HCT116 (cell line): Measurements from ENCODE around the gene FASLG. TPM values are rescaled to one million over a fixed set of nuclear protein-coding genes. Genes with fewer than 3 reads are reported as not detected.
"Not testable (repeated sequence)": the region's sequence is repeated elsewhere in the genome, so short reads cannot be mapped to it uniquely, and the experiment has no call there.

Source experiments
- ATAC-seq: fragments of 200-7000 bp; cut with Tn5 transposase; 2 replicates; pipeline ENCODE4 v1.9.1; 2020; ENCODE audit warnings: mild to moderate bottlenecking, moderate library complexity
- BruUV-seq: library from RNA; stranded (reverse); fragments of 400-500 nt; replicated peaks from 2 replicates; lab custom pipeline; 2021; lab: Mats Ljungman, UMichigan
- CTCF ChIA-PET: fragments of 300-600 bp; sonication (Branson Sonifier 250); formaldehyde crosslinking; loops from one replicate; lab custom pipeline; 2021; ENCODE audit warnings: antibody characterized with exemption; lab: Charles Lee
- POLR2A ChIA-PET: fragments of 300-600, 350-600 bp; sonication (Branson Sonifier 250); formaldehyde crosslinking; loops from one replicate; lab custom pipeline; 2021; ENCODE audit warnings: antibody characterized with exemption; lab: Charles Lee
- RAD21 ChIA-PET, 2 experiments: fragments of 300-600 bp; sonication (Branson Sonifier 250); formaldehyde crosslinking; loops; one replicate each; lab custom pipeline; 2023; ENCODE audit warnings: low total read pairs in 2 of 2; ENCODE audit not compliant: uncharacterized antibody in 2 of 2, unreplicated experiment in 2 of 2, low non-redundant PET in 1 of 2; lab: Charles Lee
- DNase-seq: peaks from one replicate; pipeline ENCODE4 v3.0.0-alpha.2; 2010; ENCODE audit warnings: low read depth, low spot score
- H2AFZ ChIP-seq: fragments of 200-600 bp; shearing (Covaris generic), sonication (generic); 2 replicates; pipeline ENCODE4 v1.6.1; 2017; ENCODE audit warnings: low read depth, mixed run types, mixed read lengths, antibody characterized with exemption, low read length; ENCODE audit not compliant: poor library complexity, severe bottlenecking
- H3K27ac ChIP-seq: 2 replicates; pipeline ENCODE4 v1.5.1; 2012; ENCODE audit warnings: low read depth, low read length
- H3K27me3 ChIP-seq: fragments of 200-600 bp; sonication (generic); 2 replicates; pipeline ENCODE4 v1.6.1; 2016; ENCODE audit warnings: mixed run types, low read length, mixed read lengths; ENCODE audit not compliant: insufficient read depth
- H3K36me3 ChIP-seq, 2 experiments: fragments of 200-500 bp in 1 of 2; fragments of 200-600 bp in 1 of 2; sonication (Bioruptor generic) in 1 of 2; sonication (generic) in 1 of 2; 2 replicates each; pipeline versions ENCODE4 v1.5.1 to v1.6.1; 2014 to 2016; ENCODE audit warnings: low read length in 2 of 2, inconsistent platforms in 1 of 2, mixed read lengths in 1 of 2, mixed run types in 1 of 2; ENCODE audit not compliant: insufficient read depth in 2 of 2, control insufficient read depth in 1 of 2
- H3K4me1 ChIP-seq, 2 experiments: fragments of 200-600 bp in 1 of 2; sonication (generic) in 1 of 2; 2 replicates each; pipeline versions ENCODE4 v1.5.1 to v1.6.1; 2012 to 2017; ENCODE audit warnings: low read length in 2 of 2, inconsistent platforms in 1 of 2, mild to moderate bottlenecking in 1 of 2, mixed read lengths in 1 of 2, mixed run types in 1 of 2, moderate library complexity in 1 of 2; ENCODE audit not compliant: insufficient read depth in 2 of 2, control insufficient read depth in 1 of 2
- H3K4me2 ChIP-seq: fragments of 200-600 bp; sonication (generic); 2 replicates; pipeline ENCODE4 v1.6.1; 2017; ENCODE audit warnings: mixed run types, low read length, mixed read lengths
- H3K4me3 ChIP-seq, 2 experiments: fragments of 200-600 bp in 1 of 2; sonication (generic) in 1 of 2; replicated peaks in 1 of 2; 2 replicates each; pipeline ENCODE4 v1.5.1; 2011 to 2016; ENCODE audit warnings: low read length in 2 of 2, control low read depth in 1 of 2, low read depth in 1 of 2, mild to moderate bottlenecking in 1 of 2, mixed read lengths in 1 of 2, mixed run types in 1 of 2
- H3K79me2 ChIP-seq: fragments of 200-600 bp; sonication (generic); 2 replicates; pipeline ENCODE4 v1.6.1; 2017; ENCODE audit warnings: mild to moderate bottlenecking, mixed run types, low read length, moderate library complexity, mixed read lengths; ENCODE audit not compliant: insufficient read depth
- H3K9ac ChIP-seq: fragments of 200-600 bp; sonication (generic); 2 replicates; pipeline ENCODE4 v1.6.1; 2016; ENCODE audit warnings: low read length, mixed read lengths
- H3K9me2 ChIP-seq: fragments of 200-600 bp; sonication (generic), shearing (Covaris generic); 2 replicates; pipeline ENCODE4 v1.6.1; 2017; ENCODE audit warnings: mixed run types, mild to moderate bottlenecking, moderate library complexity; ENCODE audit not compliant: insufficient read depth
- H3K9me3 ChIP-seq, 2 experiments: fragments of 200-500 bp in 1 of 2; fragments of 200-600 bp in 1 of 2; sonication (Bioruptor generic) in 1 of 2; sonication (generic) in 1 of 2; 2 replicates each; pipeline ENCODE4 v1.6.1; 2014 to 2017; ENCODE audit warnings: low read length in 2 of 2, mixed read lengths in 2 of 2, inconsistent platforms in 1 of 2, low read depth in 1 of 2, mild to moderate bottlenecking in 1 of 2, mixed run types in 1 of 2, moderate library complexity in 1 of 2; ENCODE audit not compliant: control insufficient read depth in 1 of 2, insufficient read depth in 1 of 2
- H4K20me1 ChIP-seq: fragments of 200-600 bp; sonication (generic), shearing (Covaris generic); 2 replicates; pipeline ENCODE4 v1.6.1; 2017; ENCODE audit warnings: mixed run types, mild to moderate bottlenecking, moderate library complexity; ENCODE audit not compliant: insufficient read depth
- CTCF ChIP-seq, 3 experiments: fragments of 200-600 bp in 1 of 3; sonication (generic) in 1 of 3; IDR thresholded peaks in 2 of 3; conservative IDR thresholded peaks in 1 of 3; 2 replicates each; pipeline ENCODE4 v1.5.1; 2012 to 2017; ENCODE audit warnings: low read depth in 2 of 3, low read length in 2 of 3, antibody characterized with exemption in 1 of 3, borderline replicate concordance in 1 of 3, control low read depth in 1 of 3, mild to moderate bottlenecking in 1 of 3, mixed read lengths in 1 of 3, mixed run types in 1 of 3, moderate library complexity in 1 of 3; ENCODE audit not compliant: insufficient read depth in 1 of 3
- POLR2AphosphoS5 ChIP-seq: IDR thresholded peaks from 2 replicates; pipeline ENCODE4 v1.6.1; 2011; ENCODE audit warnings: mild to moderate bottlenecking, low read depth, low read length, moderate library complexity
- RAD21 ChIP-seq: IDR thresholded peaks from 2 replicates; pipeline ENCODE4 v1.6.1; 2012; ENCODE audit warnings: low read depth, mild to moderate bottlenecking
- SP1 ChIP-seq: IDR thresholded peaks from 2 replicates; pipeline ENCODE4 v1.6.1; 2012; ENCODE audit warnings: low read depth
- SRF ChIP-seq: IDR thresholded peaks from 2 replicates; pipeline ENCODE4 v1.6.1; 2012; ENCODE audit warnings: low read depth
- intact Hi-C: fragments of 100-400 bp; cut with micrococcal nuclease; formaldehyde crosslinking; loops from 2 replicates; pipeline ENCODE4 v1.10.0; 2022
- total RNA-seq: library from RNA; stranded (reverse); gene quantifications from one replicate; pipeline ENCODE4 v1.2.1, GENCODE V29; 2021; ENCODE audit not compliant: unreplicated experiment

FASLG gene
- total RNA-seq, 1 experiment from 2014 or later: not detected

- POLR2A ChIA-PET, H3K36me3 ChIP-seq, RAD21 ChIA-PET, H3K27me3 ChIP-seq, H2AFZ ChIP-seq, BruUV-seq, H3K27ac ChIP-seq, H3K9me3 ChIP-seq, H3K9me2 ChIP-seq, DNase-seq, H4K20me1 ChIP-seq, H3K4me1 ChIP-seq, H3K9ac ChIP-seq, H3K4me3 ChIP-seq, intact Hi-C loops, H3K4me2 ChIP-seq, CTCF ChIA-PET, H3K79me2 ChIP-seq, ATAC-seq: not testable (repeated sequence)
Measured at GRCh38 chr1:172690925-172691324, 32.0 kb downstream of the FASLG start.

- RAD21 ChIA-PET: no interaction called here
Measured at GRCh38 chr1:172697534-172698002, 38.7 kb downstream of the FASLG start.

More at GRCh38 chr1:172697534-172698002, 38.7 kb downstream of the FASLG start:
- ChIA-PET POLR2A (no interaction called here), CTCF (no interaction called here)
- no peak overlapping the region for H3K9ac ChIP-seq
- intact Hi-C loops: no loop called here
- no peaks in the 10 kb centered on the region for H3K79me2 ChIP-seq
- no peaks in the 10 kb centered on the region for H3K27me3 ChIP-seq
- H3K4me2 ChIP-seq: no peak overlapping the region
- H3K9me2 ChIP-seq: no peaks in the 10 kb centered on the region
- H3K27ac ChIP-seq: no peak overlapping the region
- DNase-seq: no peak
- no TSS peak for BruUV-seq
- H3K9me3 ChIP-seq: peaks cover 3 to 5% of the 10 kb centered on the region in 2 experiments; a peak in 1 of 4 replicates
- TF ChIP-seq SRF (no peak), POLR2AphosphoS5 (no peak), RAD21 (no peak), CTCF (IDR thresholded peaks at IDR 0.05 in 2 of 3, conservative IDR thresholded peaks at IDR 0.05 in 1 of 3; ENCODE audit: borderline replicate concordance in 1 of 3, insufficient read depth in 1 of 3, low read depth in 2 of 3, low read length in 2 of 3) (no peak), SP1 (no peak)
- no peak for ATAC-seq
- no peaks in the 10 kb centered on the region for H4K20me1 ChIP-seq
- H3K4me1 ChIP-seq: no peaks in the 10 kb centered on the region
- H2AFZ ChIP-seq: no peak overlapping the region
- H3K36me3 ChIP-seq: no peaks in the 10 kb centered on the region
- no peak overlapping the region for H3K4me3 ChIP-seq
